AG09319 (cell line): ENCODE measurements around the gene LDAH.

Experiments used
- DNase-seq: peaks from one replicate; pipeline ENCODE4 v3.0.0-alpha.2; 2010; ENCODE audit warnings: low read depth; ENCODE audit errors: extremely low read depth
- TF ChIP-seq, protein P1 (sequence below): IDR thresholded peaks from 2 replicates; pipeline ENCODE4 v1.5.1; 2011; ENCODE audit warnings: low read depth, mild to moderate bottlenecking, inconsistent platforms, low read length, moderate library complexity

LDAH gene

DNA sequence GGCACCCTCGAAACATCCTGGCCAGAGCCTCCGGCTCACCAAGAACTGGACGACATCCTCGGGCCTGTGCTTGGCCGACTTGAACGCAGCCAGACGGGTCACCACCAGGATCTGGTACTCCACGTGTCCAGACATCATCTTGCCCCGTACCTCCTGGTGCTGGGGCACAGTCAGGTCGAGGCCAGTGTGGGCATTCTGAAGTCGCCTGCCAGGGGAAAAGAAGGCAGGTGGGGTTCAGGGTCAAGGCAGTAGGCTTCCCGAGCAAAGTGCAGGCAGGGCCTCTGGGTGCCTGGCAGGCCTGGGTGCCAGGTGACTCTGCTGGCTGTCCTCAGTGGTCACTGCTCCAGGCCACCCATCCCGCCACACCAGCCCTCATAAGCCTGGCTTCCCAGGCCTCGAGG, 177.6 kb downstream of the LDAH start:
- TF ChIP-seq, protein P1, sequence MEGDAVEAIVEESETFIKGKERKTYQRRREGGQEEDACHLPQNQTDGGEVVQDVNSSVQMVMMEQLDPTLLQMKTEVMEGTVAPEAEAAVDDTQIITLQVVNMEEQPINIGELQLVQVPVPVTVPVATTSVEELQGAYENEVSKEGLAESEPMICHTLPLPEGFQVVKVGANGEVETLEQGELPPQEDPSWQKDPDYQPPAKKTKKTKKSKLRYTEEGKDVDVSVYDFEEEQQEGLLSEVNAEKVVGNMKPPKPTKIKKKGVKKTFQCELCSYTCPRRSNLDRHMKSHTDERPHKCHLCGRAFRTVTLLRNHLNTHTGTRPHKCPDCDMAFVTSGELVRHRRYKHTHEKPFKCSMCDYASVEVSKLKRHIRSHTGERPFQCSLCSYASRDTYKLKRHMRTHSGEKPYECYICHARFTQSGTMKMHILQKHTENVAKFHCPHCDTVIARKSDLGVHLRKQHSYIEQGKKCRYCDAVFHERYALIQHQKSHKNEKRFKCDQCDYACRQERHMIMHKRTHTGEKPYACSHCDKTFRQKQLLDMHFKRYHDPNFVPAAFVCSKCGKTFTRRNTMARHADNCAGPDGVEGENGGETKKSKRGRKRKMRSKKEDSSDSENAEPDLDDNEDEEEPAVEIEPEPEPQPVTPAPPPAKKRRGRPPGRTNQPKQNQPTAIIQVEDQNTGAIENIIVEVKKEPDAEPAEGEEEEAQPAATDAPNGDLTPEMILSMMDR, result no peak

DNA sequence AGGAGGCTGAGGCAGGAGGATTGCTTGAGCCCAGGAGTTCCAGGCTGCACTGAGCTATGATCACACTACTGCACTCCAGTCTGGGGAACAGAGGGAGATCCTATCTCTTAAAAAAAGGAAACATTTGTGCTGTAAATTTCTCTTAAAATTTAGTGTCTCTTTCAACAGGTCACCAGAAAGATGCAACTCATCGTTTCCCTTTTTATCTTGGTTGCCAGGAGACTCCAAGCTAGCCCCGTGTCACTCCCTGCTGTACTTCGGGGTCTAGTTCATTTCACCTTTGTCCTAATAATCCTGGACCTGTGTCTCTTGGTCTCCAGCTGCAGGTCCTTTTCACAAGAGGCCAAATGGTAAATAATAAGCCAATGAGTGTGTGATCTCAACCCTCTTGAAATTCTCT, 179.1 kb downstream of the LDAH start:
- TF ChIP-seq, protein P1, result no peak
- no peak for DNase-seq

More for the DNA sequence above, 177.6 kb downstream of the LDAH start:
- no peak for DNase-seq

DNA sequence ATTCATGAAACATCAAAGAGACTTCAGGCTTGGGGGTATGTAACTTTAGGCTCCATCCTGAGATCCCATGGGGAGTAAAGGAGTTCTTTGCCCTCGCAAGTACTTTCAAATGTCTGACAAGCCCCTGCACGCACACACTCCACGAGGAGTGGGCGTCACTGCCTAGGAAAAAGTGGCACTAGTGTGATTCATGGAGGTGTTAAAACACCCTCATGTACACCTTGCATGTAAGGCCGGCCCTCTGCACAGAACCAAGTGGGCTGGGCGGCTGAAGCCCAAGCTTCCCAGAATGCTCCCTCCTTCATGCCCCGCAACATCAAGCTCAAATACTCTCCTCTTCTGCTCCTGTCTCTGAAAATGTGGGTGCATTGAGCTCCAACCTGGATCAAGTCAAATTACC, 179.8 kb downstream of the LDAH start:
- DNase-seq, result no peak
- TF ChIP-seq, protein P1, result no peak

DNA sequence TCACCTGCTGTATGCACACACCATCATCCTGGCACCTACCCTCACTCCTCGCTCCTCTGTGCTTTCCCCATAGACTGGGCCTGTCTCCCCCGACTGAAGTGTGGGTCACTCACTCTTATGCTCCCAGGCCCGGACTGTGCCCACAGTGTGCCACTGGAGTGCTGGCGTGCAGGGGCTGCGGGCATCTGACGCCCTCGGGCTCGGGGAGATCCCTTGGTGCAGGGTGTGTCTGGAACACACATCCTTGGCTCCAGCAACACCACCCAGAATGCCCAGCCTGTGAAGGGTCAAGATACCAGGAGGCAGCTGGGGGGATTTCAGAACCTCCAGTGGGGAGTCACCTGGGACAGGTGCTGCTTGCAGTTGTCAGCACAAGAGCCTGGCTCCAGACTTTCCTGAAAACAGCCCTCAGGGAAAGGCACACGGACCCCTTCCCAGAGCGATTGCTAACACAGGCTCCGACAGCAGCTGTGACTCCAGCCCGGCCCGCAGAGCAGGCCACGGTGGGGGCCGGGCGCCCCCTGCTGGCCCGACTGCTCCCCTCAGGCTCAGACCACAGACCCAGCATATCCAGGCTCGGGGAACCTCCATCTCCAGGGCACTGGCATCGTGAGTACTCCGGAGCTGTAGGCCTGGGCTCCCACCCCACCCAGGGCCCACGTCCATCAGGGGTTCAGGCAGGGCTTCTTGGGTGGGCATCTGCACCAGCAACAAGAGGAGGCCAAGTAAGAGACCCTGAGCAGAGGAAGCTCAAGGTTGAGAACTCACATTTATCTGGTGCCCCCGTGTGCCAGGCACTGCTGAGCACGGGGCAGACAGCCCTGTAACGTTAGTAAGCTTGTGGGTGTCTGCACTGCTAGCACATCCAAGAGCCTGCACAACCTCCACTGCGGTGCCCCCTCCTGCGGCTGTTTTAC, 180.6 kb downstream of the LDAH start:
- TF ChIP-seq, protein P1, result peak; percentile 94
- no peak for DNase-seq

DNA sequence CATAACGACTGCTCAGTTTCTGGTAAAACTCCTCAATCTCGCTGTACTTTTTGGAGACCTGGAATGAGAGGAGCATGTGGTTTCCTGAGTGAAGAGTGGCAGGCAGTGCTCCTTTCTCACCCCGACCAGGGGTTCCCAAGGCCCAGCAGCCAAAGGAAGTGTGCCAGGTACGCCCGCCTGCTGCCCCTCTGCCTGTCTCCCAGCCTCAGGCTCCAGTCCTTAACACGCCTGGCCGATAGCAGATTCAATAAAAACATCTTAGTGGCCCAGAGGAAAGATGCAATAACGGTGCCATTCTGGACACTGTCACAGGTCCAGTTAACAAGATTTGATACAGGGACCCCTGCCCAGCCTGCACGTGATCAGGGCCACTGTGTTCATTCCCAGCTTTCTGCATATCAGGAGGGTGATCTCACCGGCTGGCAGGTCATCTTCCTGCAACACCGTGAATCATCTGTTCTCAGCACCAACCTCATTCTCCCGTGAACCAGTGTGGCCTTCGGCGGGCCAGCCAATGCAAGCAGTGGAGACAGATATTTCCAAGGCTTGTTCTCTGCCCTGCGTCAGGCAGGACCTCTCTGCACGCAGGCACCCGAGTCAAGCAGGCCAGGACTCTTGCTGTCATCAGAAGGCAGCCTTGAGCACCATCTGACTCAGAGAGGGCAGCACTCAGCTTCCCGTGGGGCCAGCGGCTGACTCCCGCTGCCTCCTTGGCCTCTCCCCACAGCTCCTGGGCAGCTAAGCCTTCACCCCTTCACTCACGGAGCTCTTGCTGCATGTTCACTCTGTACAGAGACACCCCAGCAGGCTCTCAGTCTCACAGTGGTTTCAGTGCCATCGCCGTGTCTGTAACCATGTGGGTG, 181.5 kb downstream of the LDAH start:
- TF ChIP-seq, protein P1, result no peak
- DNase-seq, result no peak

DNA sequence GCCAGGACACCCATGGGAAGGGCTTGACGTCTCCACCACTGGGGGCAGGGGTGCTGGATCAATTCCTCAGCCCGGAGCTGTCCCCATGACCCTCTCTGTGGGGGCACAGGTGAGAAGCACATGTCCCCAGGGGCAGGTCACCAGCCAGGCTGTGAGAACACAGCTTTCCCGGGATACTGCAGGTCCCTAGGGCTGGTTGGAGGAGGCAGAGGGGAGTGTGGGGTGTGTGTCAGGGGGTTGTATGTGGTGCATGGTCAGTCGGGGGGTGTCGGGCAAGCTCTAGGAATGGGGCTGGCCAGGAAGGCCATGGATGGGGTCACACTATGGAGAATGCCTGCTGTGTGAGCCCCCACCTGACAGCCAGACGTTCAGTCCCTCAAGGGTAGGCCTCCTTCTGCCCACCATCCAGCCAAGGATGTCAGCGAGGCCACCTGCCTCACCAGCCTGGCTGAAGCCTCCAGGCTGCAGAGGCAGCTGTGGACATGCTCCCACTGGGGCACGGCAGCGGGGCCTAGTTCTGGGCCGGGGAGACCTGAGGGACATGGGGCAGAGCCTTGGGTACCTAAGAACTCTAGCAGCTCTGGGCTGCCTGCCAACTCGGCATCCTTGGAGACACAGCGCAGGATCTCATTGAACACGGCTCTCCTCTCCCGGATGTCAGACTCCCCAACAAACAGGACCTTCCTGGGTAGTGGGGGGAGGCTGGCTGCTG, 182.3 kb downstream of the LDAH start:
- TF ChIP-seq, protein P1, result no peak

More for the DNA sequence above, 182.3 kb downstream of the LDAH start:
- no peak for DNase-seq
